Testis (tissue), 2 donors: ENCODE results near the gene SNTG2.

Experiments used
- CTCF ChIP-seq, 3 experiments: fragments of 450-650 bp in 2 of 3; fragments of 200-600 bp in 1 of 3; sonication (generic) in 1 of 3; IDR thresholded peaks; one replicate each; pipeline ENCODE4 v1.5.1; 2016 to 2019; ENCODE audit warnings: antibody characterized with exemption in 3 of 3, mild to moderate bottlenecking in 2 of 3, moderate library complexity in 1 of 3
- POLR2A ChIP-seq: fragments of 450-650 bp; IDR thresholded peaks from one replicate; pipeline ENCODE4 v1.6.1; 2017; ENCODE audit warnings: antibody characterized with exemption, mild to moderate bottlenecking, moderate library complexity

GRCh38 chr2:1203772-1204171, 253.1 kb downstream of the SNTG2 start:
- TF ChIP-seq CTCF (IDR thresholded peaks at IDR 0.05) (no peak), POLR2A (no peak)
